DMS79 treated with DMSO at 0.1 percent for 48 hours (cell line): ENCODE results near the gene DDR2.

Source experiments
- DNase-seq: peaks from one replicate; lab custom pipeline; 2025; lab: John Stamatoyannopoulos, UW

DDR2 gene

DNA sequence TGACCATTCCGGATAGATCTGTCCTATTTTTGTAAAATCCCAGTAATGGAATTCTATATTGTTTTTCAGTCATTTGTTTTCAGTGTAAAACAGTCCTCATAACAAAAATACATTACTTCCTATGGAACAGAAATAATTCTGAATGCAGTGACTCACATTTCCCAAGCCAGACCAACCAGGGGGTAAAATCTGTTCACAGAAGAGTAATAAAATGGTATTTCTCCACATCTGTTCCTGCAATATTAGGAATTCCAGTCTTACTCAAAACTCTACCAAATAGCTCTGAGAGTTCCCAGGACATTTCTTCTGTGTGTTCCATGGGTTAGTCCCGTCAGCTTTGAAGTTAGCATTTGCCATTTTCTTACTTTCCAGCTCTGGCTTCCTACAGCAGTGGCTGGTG, 2.6 kb upstream of the DDR2 start:
- DNase-seq = no peak

DNA sequence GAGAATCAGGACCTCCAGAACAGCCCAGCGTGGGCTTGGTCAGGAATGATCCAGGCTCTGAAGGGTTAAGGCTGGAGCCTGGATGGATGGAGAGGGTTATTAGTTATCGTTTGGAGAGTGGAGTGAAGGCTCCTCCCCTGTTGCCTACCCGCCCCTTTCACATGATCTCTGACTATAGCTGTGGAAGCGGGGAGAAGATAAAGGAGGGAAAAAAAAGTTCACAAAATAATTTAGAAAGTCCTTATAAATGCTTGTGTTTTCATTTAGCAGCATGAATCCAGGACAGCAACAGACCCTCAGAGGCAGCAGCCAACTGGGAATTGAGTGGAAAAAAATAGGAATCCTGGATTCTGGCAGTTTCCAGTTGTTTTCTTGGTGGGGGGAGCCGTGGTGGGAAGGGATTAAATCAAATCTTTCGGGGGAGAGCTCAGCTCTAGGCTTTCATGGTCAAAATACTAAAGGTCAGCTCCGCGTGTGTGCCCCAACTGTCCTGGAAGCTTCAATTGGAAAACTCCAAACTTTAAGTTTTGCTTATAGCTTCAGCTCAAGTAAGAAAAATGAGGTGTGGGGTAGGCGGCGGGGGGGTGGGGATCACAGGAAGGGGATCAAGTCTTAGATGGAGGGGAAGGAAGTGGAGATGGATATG, 595 bp upstream of the DDR2 start:
- DNase-seq = no peak

DNA sequence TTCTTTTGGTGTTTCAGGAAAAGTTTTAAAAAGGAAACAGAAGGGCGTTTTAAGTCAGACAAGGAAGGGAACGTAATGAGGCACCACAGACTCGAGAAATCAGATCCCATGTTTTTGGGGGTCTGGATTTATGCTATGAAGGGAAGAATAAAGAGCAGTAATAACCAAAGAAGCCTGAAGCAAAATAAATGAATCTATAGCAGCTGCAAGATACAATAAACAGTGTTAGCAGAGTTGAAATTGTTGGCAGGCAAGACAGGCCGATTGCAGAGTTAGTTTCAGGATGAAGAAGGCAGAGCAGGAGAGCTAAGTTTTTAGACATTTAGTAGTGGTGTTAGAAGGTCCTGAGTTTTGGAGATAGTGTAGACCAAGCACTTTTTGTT, 425 bp downstream of the DDR2 start:
- DNase-seq = no peak

DNA sequence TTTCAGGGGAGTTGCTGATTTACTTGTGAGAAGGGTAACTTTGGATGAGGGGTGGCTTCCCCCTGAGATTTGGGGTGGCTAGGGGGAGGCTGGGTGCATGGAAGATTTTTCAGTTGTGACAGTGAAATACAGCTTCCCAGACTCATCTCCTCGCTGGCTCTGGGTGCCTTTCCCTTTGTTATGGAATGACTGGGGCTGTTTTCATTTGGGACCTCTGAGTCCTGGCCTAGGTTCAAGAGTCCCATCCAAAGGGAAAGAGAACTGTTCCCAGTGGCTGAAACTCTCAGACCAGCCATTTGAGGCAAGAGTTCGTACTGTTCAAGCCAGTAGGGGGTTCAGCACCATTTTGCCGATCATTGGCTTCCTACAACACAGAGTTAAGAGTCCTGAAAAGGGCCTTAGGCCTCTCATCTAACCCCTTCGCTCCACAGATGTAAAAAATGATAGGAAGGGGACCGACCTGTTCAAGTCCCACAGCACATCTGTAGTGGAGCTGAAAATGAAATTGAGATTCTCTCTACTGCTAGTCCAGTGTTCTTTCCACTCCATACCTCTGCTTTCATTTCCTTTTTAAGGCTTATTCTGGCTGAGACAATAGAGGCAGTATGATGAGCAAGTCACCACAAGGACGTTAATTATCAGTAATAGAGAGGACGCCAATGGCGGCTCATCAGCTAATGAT, 958 bp downstream of the DDR2 start:
- no peak for DNase-seq

DNA sequence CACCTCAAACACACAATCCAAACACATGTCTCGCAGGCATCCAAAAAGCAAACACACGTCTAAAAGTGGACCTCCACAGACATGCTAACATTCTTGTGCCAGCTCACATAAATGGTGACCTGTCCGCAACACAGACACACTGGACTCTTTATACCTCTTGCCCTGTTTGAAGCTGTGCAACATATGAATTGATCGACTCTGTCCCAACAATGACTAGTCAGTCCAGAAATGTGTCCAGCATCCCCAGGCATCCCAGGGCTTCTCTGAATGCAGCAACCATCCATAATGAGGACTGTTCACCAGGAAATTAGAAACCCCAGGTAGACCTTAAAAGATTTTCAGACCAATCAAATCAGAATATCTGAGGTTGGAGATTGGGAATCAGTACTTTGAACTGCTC, 3.2 kb downstream of the DDR2 start:
- DNase-seq = no peak

DNA sequence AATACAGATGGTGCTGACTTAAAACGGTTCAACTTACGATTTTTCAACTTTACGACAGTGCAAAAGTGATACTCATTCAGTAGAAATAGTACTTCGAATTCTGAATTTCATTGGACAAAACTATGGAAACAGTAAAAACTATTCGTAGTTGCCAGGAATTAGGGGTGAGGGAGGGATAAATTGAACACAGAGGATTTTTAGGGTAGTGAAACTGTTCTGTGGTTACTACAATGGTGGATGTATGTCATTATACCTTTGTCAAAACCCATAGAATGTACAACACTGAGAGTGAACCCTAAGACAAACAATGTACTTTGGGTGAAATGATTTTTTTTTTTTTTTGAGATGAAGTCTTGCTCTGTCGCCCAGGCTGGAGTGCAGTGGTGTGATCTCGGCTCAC, 7.5 kb downstream of the DDR2 start:
- no peak for DNase-seq

DNA sequence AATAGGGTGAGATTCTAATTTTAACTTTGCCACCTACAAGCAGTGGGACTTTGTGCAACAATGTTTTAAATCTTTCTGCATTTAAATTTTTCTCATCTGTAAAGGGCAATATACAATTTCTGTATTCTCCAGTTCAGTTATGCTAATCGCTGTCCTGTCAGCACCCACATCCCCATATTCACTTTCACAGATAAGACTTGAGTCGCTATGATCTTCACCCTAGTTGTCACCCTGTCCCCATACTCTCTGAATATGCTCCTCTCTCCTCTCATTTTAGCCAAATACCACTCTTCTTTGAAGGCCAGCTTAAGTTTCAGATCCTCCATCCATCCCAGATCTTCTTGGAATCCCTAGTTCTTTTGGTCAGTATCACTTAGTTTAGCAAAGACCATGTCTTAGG, 8.8 kb downstream of the DDR2 start:
- no peak for DNase-seq

DNA sequence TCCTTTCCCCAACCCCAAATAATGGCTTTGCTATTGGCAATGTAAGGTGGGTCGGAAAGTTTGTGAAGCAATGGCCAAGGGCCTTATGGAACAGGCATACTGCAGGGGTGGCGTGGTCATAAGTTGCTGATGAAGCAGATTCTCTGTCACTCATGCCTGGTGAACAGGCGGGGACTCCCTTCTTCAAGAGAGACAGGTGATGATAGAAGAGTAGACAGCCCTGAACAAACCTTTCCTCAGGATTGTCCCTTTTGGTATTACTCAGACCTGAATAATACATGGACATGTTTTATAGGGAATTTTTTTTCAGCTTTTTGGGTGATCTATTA, 12.7 kb downstream of the DDR2 start:
- no peak for DNase-seq

DNA sequence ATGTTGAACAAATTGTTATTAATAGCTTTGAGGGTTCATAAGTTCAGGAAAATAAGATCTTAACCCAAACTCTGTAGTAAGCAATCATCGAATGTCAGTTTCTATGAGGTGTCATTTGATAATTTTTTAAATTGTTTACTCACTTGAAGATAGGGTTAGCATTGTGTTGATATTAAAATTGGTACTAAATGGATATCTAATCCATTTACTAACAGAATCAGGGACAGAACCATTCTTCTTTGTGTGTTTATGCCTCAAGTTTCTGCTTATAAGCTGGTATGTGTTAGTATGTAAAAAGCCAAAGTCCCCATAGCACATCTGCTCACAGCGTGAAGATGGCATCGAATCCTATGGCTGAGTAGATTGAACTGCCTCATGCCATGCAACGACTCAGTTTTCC, 13.4 kb downstream of the DDR2 start:
- no peak for DNase-seq

DNA sequence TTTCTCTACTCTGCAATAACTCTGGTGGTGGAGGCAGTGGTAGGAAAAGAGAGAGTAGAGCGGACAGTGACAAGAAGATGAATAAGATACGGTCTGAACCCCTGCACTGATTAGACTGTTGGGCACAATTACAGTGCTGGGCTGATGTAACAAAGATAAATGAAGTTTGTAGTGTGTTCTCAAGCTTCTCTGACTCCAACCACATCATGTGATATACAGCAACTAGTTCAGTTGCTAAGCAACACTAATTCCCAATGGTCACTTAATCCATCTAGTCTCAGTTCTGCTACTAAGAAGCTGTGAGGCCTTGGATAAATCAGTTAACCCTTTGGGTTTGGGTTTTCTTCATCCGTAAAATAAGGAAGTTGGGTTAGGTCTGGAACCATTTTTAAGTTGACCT, 17.3 kb downstream of the DDR2 start:
- no peak for DNase-seq

DNA sequence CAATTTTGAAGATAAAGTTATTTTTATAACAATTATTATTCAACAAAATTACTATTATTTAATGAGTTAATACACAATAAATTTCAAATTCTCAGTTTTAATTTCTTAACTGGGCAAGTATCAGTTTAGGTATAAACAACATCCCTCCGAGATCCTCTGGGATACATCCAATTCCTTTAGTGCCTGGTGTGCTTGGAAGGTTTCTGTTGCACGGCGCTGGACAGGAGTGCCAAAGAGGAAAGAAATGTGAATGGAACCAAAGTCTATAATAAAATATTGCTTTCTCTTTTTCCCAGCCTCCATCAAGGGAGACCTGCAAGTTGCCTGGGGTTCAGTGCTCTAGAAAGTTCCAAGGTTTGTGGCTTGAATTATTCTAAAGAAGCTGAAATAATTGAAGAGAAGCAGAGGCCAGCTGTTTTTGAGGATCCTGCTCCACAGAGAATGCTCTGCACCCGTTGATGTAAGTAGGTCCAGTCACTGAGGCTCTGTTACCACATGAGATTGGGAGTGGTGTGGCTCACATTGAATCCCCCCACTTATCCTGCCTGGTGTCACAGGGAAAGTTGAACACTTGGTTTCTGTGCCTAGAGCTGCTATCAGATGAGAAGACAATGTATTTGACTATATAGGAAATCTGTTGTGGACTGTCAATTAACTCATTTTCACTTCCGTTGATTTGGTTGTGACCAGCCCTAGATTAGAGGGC, 22.8 kb downstream of the DDR2 start:
- DNase-seq = no peak

DNA sequence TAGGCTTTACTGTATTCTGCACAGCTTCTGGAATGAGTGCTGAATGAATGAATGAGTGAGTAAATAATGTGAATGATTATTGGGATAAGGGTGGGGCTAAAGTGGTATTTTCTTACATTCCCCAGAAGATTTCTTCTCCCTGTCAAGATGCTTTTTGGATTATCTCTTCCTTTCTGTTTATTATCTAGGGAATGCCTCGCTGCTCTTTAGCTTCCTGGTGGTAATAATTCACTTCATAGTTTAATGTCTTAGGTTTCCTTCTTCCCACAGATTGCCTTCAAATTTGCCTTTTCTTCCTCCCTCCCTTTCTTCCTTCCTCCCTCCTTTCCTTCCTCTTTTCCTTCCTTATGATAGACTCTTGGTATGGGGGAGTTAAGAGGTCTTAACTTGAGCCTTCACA, 24.0 kb downstream of the DDR2 start:
- DNase-seq = no peak

DNA sequence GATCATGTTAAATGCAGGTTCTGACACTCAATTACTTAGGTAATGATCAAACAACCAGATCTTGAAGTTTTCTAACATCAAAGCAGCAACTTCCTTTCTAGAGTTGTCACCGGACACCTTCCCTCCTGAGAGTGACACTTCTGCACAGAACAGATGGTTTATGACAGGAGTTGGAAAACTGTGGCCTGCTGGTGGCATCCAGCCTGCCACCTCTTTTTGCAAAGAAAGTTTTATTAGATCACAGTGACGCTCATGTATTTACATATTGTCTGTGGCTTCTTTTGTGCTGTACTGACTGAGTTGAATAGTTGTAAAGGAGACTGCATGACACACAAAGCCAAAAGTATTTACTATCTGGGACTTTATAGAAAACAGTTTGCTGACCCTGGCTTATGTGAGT, 28.3 kb downstream of the DDR2 start:
- DNase-seq = no peak

DNA sequence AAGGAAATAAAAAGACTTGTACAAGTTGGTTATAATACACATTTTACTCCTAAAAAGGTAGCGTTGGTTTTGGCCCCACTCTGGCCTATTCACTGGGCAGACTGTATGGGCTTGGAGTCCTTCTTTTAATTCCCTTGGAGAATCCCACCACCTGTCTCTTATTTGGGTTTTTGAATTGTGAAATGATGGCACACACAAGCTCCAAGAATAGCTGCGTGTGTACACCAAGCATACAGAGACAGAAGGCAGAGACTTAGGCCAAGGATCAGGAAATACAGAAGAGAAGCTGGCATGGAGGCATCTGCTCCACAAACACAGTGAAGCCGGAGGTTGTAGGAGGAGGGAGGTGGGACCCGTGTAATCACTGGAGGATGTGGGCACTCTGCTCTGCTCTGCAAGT, 29.1 kb downstream of the DDR2 start:
- no peak for DNase-seq

DNA sequence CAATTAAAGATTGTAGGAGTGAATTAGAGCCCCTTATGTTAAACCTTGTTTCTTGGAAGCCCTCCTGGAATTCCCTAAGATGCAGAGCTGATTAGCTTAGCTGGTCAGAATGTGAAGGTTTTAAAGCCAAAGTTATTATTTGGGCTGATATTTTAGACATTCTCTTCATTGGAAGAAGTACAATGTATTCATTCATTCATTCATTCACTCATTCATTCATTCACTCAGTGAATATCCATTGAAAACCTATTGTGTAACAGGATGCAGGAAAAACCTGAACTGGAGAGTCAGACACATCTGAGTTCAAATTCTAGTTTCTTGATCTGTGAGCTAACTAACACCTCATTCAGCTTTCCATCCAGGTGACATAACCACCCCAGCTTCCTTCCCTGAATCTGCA, 29.7 kb downstream of the DDR2 start:
- no peak for DNase-seq

DNA sequence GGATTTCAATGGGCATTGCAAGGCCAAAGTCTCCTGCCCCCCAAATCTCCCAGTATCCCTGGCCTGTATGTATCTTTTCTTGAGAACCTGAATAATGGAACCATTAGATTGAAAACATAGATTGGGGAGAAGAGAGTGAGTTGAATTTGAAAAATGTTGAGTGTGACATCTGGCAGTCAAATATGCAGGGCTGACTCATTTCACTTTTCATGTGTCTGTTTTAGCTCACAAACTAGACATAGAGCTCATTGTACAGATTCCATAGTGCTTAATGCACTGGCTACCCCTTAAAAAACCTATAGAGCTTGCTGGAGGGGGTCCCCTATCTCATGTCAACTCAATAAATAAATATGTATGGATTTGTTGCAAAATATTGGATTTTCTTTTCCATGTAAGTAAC, 30.8 kb downstream of the DDR2 start:
- DNase-seq = no peak

DNA sequence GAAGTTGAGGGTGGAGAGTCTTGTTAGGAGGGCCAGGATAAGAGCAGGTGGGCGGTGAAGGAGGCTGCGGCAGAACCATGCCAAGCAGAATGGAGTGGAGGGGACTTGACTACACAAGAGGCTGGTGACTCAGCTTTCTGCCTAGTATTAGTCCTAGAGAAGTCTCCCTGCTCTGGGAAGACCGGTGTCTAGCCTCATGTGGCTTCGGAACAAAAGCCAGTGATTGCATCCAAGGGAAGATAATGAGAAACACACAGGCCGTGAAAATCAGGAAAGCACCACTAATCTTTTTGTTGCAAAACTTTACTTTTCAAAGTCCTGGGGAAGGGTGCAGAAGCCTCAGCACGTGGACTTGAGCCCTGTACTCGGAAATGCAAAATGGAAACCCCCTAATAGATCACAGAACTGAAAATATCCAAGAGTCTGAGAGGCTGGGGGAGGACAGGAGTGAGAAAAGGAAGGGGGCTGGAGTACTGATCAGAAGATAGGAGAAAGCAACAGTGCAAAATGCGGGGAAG, 31.4 kb downstream of the DDR2 start:
- DNase-seq = peak; percentile 74

DNA sequence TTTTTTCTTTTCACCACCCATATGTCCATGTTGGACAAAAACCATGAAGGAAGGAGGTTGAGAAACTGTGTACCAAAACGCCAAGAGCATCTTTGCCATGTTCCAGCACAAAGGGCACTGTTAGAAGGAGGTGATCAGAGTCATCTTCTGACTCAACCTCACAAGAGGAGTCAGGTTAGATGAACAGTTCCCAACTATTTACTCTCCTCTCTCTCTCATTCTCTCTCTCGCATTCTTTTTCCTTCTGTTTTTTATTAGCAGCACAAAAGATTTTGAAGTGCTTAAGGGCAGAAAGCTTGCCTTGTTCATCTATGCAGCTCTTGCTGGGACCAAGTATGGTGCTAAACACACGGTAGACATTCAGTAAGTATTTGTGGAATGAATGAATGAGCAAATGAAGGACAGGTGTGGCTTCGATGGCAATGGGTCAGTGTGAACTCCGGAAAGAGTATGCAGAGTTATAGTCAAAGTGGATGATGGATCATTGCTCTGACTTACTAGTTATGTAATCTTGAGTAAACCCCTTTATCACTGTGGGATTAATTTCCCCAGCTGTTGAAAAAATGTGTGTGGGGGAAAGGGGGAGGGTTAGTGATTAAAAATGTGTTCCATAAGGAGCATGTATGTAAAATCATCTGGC, 33.9 kb downstream of the DDR2 start:
- no peak for DNase-seq

DNA sequence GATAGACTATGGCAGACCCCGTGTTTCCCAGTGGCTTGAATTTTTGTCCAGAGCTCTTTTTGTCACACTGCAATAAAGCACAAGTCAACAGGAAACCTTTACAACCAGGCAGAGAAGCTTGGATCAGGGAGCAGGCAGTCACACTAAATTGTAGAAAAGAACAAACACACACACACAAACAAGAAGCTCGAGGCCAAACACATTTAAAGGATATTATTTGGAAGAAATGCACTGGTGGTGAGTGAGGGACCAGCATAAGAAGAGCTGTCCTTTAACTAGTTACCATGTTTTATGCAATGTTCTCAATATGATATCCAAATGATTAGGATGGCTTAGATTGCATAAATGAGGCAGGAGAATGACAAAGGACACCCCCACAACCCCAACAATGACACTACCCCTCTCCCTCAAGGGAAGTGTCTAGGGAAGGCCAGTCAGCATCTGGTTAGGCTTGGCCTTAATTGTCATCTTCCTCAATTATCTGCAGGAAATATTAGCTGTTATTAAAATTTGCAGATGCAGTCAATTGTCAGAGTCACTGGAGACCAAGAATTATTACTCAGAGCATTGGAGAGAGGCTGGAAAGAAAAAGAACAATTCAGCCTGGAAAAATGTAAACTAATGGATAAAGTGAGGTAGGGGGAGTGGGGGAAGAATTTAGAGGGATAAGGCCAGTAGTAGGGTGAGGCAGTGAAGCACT, 35.3 kb downstream of the DDR2 start:
- DNase-seq = no peak

DNA sequence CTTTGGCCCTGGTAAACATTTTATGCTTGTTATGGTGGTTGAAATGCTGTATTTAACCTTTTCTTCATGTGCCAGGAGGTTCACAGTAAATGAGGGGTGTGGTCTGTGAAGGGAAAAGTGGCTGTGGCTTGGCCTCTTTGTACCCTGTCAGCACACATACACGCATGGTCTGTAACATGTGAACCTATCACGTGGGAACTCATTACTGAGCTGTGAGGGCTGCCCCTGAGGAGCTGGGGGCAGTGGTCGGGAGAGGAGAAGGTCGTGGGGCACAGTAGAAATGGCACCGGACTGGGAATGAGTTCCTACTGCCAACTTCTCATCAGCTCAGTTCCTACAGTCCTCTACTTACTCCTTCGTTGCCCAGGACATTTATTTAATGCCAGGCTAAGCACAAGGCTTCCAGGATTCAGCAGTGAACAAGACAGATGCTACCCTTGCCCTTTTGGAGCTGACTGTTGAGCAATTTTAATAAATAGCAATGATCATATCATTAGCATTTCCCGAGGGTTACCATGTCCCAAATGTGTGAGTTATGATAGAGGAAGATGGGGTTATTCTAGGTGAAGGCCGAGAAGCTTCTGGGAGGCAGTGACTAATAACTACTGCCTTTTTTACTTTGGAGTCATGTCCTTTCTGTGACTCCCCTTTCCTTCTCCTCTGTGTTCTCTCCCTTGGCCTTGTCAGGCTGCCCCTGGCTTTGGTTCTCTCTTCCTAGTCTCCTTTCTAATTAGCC, 38.8 kb downstream of the DDR2 start:
- DNase-seq = no peak

DNA sequence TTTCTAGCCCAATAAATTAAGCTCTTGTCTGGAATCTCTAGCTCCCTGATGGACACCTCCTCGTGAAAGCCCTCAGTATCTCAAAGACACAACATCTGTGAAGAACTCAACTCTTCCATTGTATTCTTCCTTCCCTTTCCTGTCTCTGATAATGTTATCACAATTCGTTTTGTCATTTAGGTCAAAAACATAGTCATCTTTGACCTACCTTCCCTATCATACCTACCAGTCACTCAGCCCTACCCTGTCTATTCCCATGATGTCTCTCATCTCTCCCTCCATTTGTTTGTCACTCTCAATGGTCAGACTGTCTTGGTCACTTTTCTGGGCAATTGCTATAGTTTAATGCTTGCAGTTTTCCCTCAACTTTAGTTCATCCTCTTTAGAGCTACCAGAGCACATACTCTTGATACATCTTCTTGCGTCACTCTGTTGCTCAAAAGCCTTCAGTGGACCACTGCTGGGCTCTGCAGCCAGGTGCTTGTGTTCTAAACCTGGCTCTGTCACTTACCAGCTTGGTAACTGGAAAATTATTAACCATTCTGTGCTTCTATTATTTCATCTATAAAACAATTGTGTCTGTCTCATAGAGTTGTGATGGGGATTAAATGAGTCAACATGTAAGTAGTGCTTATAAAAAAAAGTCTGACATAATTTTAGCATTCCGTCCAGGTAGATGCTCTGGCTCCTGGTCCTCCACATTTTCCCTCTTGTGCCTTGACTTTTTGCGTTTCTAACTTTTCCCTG, 39.6 kb downstream of the DDR2 start:
- DNase-seq = no peak
